ENCODE measurements around the gene HIVEP3.
A peak's percentile ranks its signal among the peaks of the same experiment; 100 is the strongest.

The HIVEP3 gene

GRCh38 chr1:41868241-41868998, 50.3 kb downstream of the HIVEP3 start:
- no peak for DNase-seq

GRCh38 chr1:41866285-41866684, 52.4 kb downstream of the HIVEP3 start:
- DNase-seq = no peak

GRCh38 chr1:41864471-41865040, 54.2 kb downstream of the HIVEP3 start:
- no peak for DNase-seq

- DNase-seq = no peak
Observed at GRCh38 chr1:41863718-41864117, 55.0 kb downstream of the HIVEP3 start.

- DNase-seq = no peak
Observed at GRCh38 chr1:41862384-41863221, 56.1 kb downstream of the HIVEP3 start.

GRCh38 chr1:41861535-41862383, 57.0 kb downstream of the HIVEP3 start:
- no peak for DNase-seq

GRCh38 chr1:41860771-41861170, 58.0 kb downstream of the HIVEP3 start:
- no peak for DNase-seq

- peak; percentile 56 for DNase-seq
Observed at GRCh38 chr1:41860214-41860613, 58.5 kb downstream of the HIVEP3 start.

GRCh38 chr1:41859686-41860085, 59.0 kb downstream of the HIVEP3 start:
- peak; percentile 13 for DNase-seq

GRCh38 chr1:41856944-41857285, 61.8 kb downstream of the HIVEP3 start:
- DNase-seq = no peak

- DNase-seq = no peak
Observed at GRCh38 chr1:41856151-41856943, 62.4 kb downstream of the HIVEP3 start.

- DNase-seq = no peak
Observed at GRCh38 chr1:41855713-41856112, 63.0 kb downstream of the HIVEP3 start.

GRCh38 chr1:41853907-41854306, 64.8 kb downstream of the HIVEP3 start:
- no peak for DNase-seq

GRCh38 chr1:41852091-41852490, 66.6 kb downstream of the HIVEP3 start:
- no peak for DNase-seq

- DNase-seq = no peak
Observed at GRCh38 chr1:41851589-41851988, 67.1 kb downstream of the HIVEP3 start.

- DNase-seq = no peak
Observed at GRCh38 chr1:41850029-41850428, 68.7 kb downstream of the HIVEP3 start.

GRCh38 chr1:41849211-41849759, 69.4 kb downstream of the HIVEP3 start:
- no peak for DNase-seq

GRCh38 chr1:41848216-41848952, 70.3 kb downstream of the HIVEP3 start:
- no peak for DNase-seq

GRCh38 chr1:41847733-41848132, 71.0 kb downstream of the HIVEP3 start:
- no peak for DNase-seq

GRCh38 chr1:41846625-41847405, 71.9 kb downstream of the HIVEP3 start:
- DNase-seq = no peak
